WTC11 (cell line): ENCODE results near the gene THSD4. TPM values are rescaled to one million over a fixed set of nuclear protein-coding genes. Genes with fewer than 3 reads are reported as not detected.

Experiments
- ATAC-seq: fragments of 200-7000 bp; cut with Tn5 transposase; 2 replicates; pipeline ENCODE4 v1.10.0; 2021; ENCODE audit warnings: mild to moderate bottlenecking, moderate library complexity
- CTCF ChIA-PET: fragments of 300-600 bp; sonication (Branson Sonifier 250); formaldehyde crosslinking; loops from one replicate; lab custom pipeline; 2021; ENCODE audit warnings: antibody characterized with exemption; lab: Charles Lee
- POLR2A ChIA-PET: fragments of 350-600 bp; sonication (Branson Sonifier 250); formaldehyde crosslinking; loops from one replicate; lab custom pipeline; 2021; ENCODE audit warnings: antibody characterized with exemption; lab: Charles Lee
- DNase-seq: peaks from one replicate; pipeline ENCODE4 v3.0.0; 2021; ENCODE audit warnings: low spot score
- H3K27ac Mint-ChIP-seq: 2 replicates; pipeline ENCODE4 v1.8.0; 2021; ENCODE audit warnings: mixed read lengths
- H3K27me3 Mint-ChIP-seq: 2 replicates; pipeline ENCODE4 v1.8.0; 2021; ENCODE audit warnings: low read depth, mild to moderate bottlenecking, moderate library complexity, mixed read lengths
- H3K36me3 Mint-ChIP-seq: 2 replicates; pipeline ENCODE4 v1.8.0; 2021; ENCODE audit warnings: mixed read lengths
- H3K4me1 Mint-ChIP-seq: 2 replicates; pipeline ENCODE4 v1.8.0; 2022; ENCODE audit warnings: mixed read lengths
- H3K4me3 Mint-ChIP-seq: 2 replicates; pipeline ENCODE4 v1.8.0; 2021; ENCODE audit warnings: mild to moderate bottlenecking, moderate library complexity, mixed read lengths
- H3K9me3 Mint-ChIP-seq: 2 replicates; pipeline ENCODE4 v1.8.0; 2021; ENCODE audit warnings: mixed read lengths
- AR ChIP-seq: fragments of 250-450 bp; sonication (Bioruptor Pico); IDR thresholded peaks from 2 replicates; pipeline ENCODE4 v1.9.0; 2021; ENCODE audit warnings: mild to moderate bottlenecking
- CDX4 ChIP-seq: fragments of 250-450 bp; sonication (Bioruptor Pico); IDR thresholded peaks from 2 replicates; pipeline ENCODE4 v1.9.0; 2021; ENCODE audit warnings: moderate library complexity, mild to moderate bottlenecking, inconsistent platforms, borderline replicate concordance
- E2F1 ChIP-seq: sonication (generic); formaldehyde crosslinking; IDR thresholded peaks from 2 replicates; pipeline ENCODE4 v1.8.0; 2022; ENCODE audit warnings: mild to moderate bottlenecking, missing genetic modification reagents
- FOXK1 ChIP-seq: sonication (generic); formaldehyde crosslinking; IDR thresholded peaks from 2 replicates; pipeline ENCODE4 v1.8.0; 2022; ENCODE audit warnings: mild to moderate bottlenecking, moderate library complexity, missing genetic modification reagents
- FOXP1 ChIP-seq: sonication (generic); formaldehyde crosslinking; IDR thresholded peaks from 2 replicates; pipeline ENCODE4 v1.8.0; 2022; ENCODE audit warnings: missing genetic modification reagents, mild to moderate bottlenecking, moderate library complexity, borderline replicate concordance
- IRF1 ChIP-seq: sonication (generic); formaldehyde crosslinking; IDR thresholded peaks from 2 replicates; pipeline ENCODE4 v1.8.0; 2023; ENCODE audit warnings: missing genetic modification reagents
- PRRX2 ChIP-seq: fragments of 250-450 bp; sonication (Bioruptor Pico); IDR thresholded peaks from 2 replicates; pipeline ENCODE4 v1.8.0; 2021; ENCODE audit warnings: mild to moderate bottlenecking
- SP1 ChIP-seq: sonication (generic); formaldehyde crosslinking; conservative IDR thresholded peaks from 2 replicates; pipeline ENCODE4 v1.8.1; 2022; ENCODE audit warnings: missing genetic modification reagents
- ZNF317 ChIP-seq: sonication (generic); formaldehyde crosslinking; IDR thresholded peaks from 2 replicates; pipeline ENCODE4 v1.8.1; 2023; ENCODE audit warnings: low read depth, mild to moderate bottlenecking, moderate library complexity, missing genetic modification reagents, borderline replicate concordance
- ZNF671 ChIP-seq: fragments of 250-450 bp; sonication (Bioruptor Pico); IDR thresholded peaks from 2 replicates; pipeline ENCODE4 v1.8.0; 2021; ENCODE audit warnings: mild to moderate bottlenecking
- total RNA-seq: library from RNA; stranded (reverse); gene quantifications from 3 replicates; pipeline ENCODE4 v1.2.3, GENCODE V29; 2021
- TF ChIP-seq, protein P1 (sequence below): fragments of 250-450 bp; sonication (Bioruptor Pico); IDR thresholded peaks from 2 replicates; pipeline ENCODE4 v1.9.0; 2021; ENCODE audit warnings: mild to moderate bottlenecking, borderline replicate concordance

THSD4 gene
- total RNA-seq, 1 experiment from 2014 or later = 7.8 TPM

DNA sequence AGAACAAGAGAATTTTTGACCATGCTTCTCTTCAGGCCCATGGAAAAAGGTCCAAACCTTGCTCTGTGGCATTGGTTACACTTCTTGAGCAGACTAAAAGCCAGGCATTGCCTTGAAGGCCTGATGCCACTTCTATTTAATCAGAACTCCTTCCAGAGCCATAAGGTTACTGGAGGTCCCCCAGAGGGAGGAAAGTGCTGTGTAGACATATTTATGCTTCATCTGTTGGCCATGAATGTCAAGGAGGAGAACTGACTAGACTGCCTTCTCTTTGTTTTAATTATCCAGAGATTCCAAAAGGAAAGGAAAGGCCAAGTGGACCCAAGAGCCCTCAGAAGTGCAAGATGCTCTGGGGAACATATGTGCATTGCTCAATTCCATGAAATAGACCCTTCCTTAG is 402.5 kb downstream of the THSD4 start:
- Mint-ChIP-seq H3K36me3 (no peaks in the 10 kb centered on the region), H3K9me3 (no peaks in the 10 kb centered on the region), H3K27me3 (no peaks in the 10 kb centered on the region), H3K4me1 (peaks cover 14% of the 10 kb centered on the region), H3K27ac (no peak overlapping the region), H3K4me3 (no peak overlapping the region)
- ChIA-PET POLR2A (no interaction called here), CTCF (no interaction called here)
- no peak for DNase-seq
- no peak for TF ChIP-seq E2F1 (CRISPR knock-in tag)
- TF ChIP-seq CDX4 (CRISPR knock-in tag) = no peak
- TF ChIP-seq FOXK1 (CRISPR knock-in tag) = no peak
- TF ChIP-seq, protein P1, sequence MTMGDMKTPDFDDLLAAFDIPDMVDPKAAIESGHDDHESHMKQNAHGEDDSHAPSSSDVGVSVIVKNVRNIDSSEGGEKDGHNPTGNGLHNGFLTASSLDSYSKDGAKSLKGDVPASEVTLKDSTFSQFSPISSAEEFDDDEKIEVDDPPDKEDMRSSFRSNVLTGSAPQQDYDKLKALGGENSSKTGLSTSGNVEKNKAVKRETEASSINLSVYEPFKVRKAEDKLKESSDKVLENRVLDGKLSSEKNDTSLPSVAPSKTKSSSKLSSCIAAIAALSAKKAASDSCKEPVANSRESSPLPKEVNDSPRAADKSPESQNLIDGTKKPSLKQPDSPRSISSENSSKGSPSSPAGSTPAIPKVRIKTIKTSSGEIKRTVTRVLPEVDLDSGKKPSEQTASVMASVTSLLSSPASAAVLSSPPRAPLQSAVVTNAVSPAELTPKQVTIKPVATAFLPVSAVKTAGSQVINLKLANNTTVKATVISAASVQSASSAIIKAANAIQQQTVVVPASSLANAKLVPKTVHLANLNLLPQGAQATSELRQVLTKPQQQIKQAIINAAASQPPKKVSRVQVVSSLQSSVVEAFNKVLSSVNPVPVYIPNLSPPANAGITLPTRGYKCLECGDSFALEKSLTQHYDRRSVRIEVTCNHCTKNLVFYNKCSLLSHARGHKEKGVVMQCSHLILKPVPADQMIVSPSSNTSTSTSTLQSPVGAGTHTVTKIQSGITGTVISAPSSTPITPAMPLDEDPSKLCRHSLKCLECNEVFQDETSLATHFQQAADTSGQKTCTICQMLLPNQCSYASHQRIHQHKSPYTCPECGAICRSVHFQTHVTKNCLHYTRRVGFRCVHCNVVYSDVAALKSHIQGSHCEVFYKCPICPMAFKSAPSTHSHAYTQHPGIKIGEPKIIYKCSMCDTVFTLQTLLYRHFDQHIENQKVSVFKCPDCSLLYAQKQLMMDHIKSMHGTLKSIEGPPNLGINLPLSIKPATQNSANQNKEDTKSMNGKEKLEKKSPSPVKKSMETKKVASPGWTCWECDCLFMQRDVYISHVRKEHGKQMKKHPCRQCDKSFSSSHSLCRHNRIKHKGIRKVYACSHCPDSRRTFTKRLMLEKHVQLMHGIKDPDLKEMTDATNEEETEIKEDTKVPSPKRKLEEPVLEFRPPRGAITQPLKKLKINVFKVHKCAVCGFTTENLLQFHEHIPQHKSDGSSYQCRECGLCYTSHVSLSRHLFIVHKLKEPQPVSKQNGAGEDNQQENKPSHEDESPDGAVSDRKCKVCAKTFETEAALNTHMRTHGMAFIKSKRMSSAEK (CRISPR knock-in tag) = no peak
- no peak for TF ChIP-seq ZNF317
- ATAC-seq = no peak

DNA sequence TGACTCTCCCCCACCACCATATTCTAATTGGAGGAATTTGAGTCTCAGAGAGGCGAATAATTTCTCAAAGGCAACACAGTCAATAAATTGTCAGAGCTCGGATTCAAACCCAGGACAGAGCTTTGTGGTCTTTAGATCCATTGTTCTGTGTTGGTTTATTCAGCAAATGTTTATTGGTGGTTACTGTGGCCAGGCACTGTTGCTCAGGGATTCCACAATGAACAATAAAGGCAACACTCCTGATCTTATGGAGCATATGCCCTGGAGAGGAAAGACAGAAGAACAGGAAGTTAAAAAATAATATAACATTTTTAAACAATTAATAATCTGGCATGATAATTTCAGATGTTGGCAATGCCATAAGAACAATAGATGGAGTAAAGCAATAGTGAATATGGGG is 403.4 kb downstream of the THSD4 start:
- H3K4me1 Mint-ChIP-seq = peaks cover 14% of the 10 kb centered on the region
- no peaks in the 10 kb centered on the region for H3K27me3 Mint-ChIP-seq
- H3K4me3 Mint-ChIP-seq = no peak overlapping the region
- DNase-seq = no peak
- TF ChIP-seq FOXP1 (CRISPR knock-in tag) = no peak
- TF ChIP-seq IRF1 = no peak
- no peak for TF ChIP-seq AR (CRISPR knock-in tag)
- no peak for TF ChIP-seq ZNF671 (CRISPR knock-in tag)
- TF ChIP-seq PRRX2 (CRISPR knock-in tag) = no peak
- TF ChIP-seq SP1 = no peak
- TF ChIP-seq, protein P1 (CRISPR knock-in tag) = no peak
- no peaks in the 10 kb centered on the region for H3K9me3 Mint-ChIP-seq
- POLR2A ChIA-PET = no interaction called here
- H3K36me3 Mint-ChIP-seq = no peaks in the 10 kb centered on the region
- H3K27ac Mint-ChIP-seq = no peak overlapping the region
- CTCF ChIA-PET = no interaction called here
- ATAC-seq = no peak
